ENCODE measurements around the gene PKP2.

The PKP2 gene

GRCh38 chr12:32820376-32820931, 76.1 kb downstream of the PKP2 start:
- ChIA-PET POLR2A (no interaction called here), CTCF (no interaction called here)
- no peaks in the 10 kb centered on the region for H3K27me3 ChIP-seq (replicated peaks in 2 of 5; ENCODE audit: control insufficient read depth in 4 of 5, insufficient read depth in 5 of 5, low read length in 4 of 5)
- H3K4me3 ChIP-seq (ENCODE audit: control insufficient read depth in 1 of 7, extremely low read depth in 1 of 7, insufficient read depth in 4 of 7, low read depth in 2 of 7, low read length in 6 of 7) = no peak overlapping the region
- no peaks in the 10 kb centered on the region for H3K9me3 ChIP-seq (ENCODE audit: control extremely low read depth in 1 of 5, control insufficient read depth in 4 of 5, insufficient read depth in 2 of 5, low read depth in 1 of 5, low read length in 4 of 5)
- DNase-seq = no peak
- H3K27ac ChIP-seq (ENCODE audit: insufficient read depth in 1 of 2, low read depth in 1 of 2, low read length in 2 of 2, poor library complexity in 1 of 2, severe bottlenecking in 2 of 2) = no peak overlapping the region
- H3K36me3 ChIP-seq (ENCODE audit: control insufficient read depth in 4 of 4, insufficient read depth in 4 of 4, low read length in 3 of 4) = peaks cover 0 to 13% (median 4%) of the 10 kb centered on the region in 4 experiments
- H3K4me1 ChIP-seq (ENCODE audit: control extremely low read depth in 1 of 4, control insufficient read depth in 4 of 4, insufficient read depth in 4 of 4, low read length in 3 of 4) = no peaks in the 10 kb centered on the region
- 100% methylated on average over 1 of the region's 2 CpGs for WGBS (ENCODE audit: insufficient coverage)

- Histone ChIP-seq H3K4me1 (ENCODE audit: control extremely low read depth in 1 of 4, control insufficient read depth in 4 of 4, insufficient read depth in 4 of 4, low read length in 3 of 4) (no peaks in the 10 kb centered on the region), H3K9me3 (ENCODE audit: control extremely low read depth in 1 of 5, control insufficient read depth in 4 of 5, insufficient read depth in 2 of 5, low read depth in 1 of 5, low read length in 4 of 5) (no peaks in the 10 kb centered on the region), H3K27me3 (replicated peaks in 2 of 5; ENCODE audit: control insufficient read depth in 4 of 5, insufficient read depth in 5 of 5, low read length in 4 of 5) (no peaks in the 10 kb centered on the region), H3K36me3 (ENCODE audit: control insufficient read depth in 4 of 4, insufficient read depth in 4 of 4, low read length in 3 of 4) (peaks cover 0 to 13% (median 4%) of the 10 kb centered on the region in 4 experiments), H3K27ac (ENCODE audit: insufficient read depth in 1 of 2, low read depth in 1 of 2, low read length in 2 of 2, poor library complexity in 1 of 2, severe bottlenecking in 2 of 2) (no peak overlapping the region), H3K4me3 (ENCODE audit: control insufficient read depth in 1 of 7, extremely low read depth in 1 of 7, insufficient read depth in 4 of 7, low read depth in 2 of 7, low read length in 6 of 7) (no peak overlapping the region)
- ChIA-PET POLR2A (no interaction called here), CTCF (no interaction called here)
- DNase-seq = no peak
These were observed 77.2 kb downstream of the PKP2 start for GRCh38 chr12:32819424-32819823.

GRCh38 chr12:32811686-32812392, 84.7 kb downstream of the PKP2 start:
- ChIA-PET CTCF (no interaction called here), POLR2A (no interaction called here)
- Histone ChIP-seq H3K4me3 (ENCODE audit: control insufficient read depth in 1 of 7, extremely low read depth in 1 of 7, insufficient read depth in 4 of 7, low read depth in 2 of 7, low read length in 6 of 7) (no peak overlapping the region), H3K9me3 (ENCODE audit: control extremely low read depth in 1 of 5, control insufficient read depth in 4 of 5, insufficient read depth in 2 of 5, low read depth in 1 of 5, low read length in 4 of 5) (peaks cover 0 to 4% (median 2%) of the 10 kb centered on the region in 5 experiments), H3K4me1 (ENCODE audit: control extremely low read depth in 1 of 4, control insufficient read depth in 4 of 4, insufficient read depth in 4 of 4, low read length in 3 of 4) (no peaks in the 10 kb centered on the region), H3K27me3 (replicated peaks in 2 of 5; ENCODE audit: control insufficient read depth in 4 of 5, insufficient read depth in 5 of 5, low read length in 4 of 5) (no peaks in the 10 kb centered on the region), H3K36me3 (ENCODE audit: control insufficient read depth in 4 of 4, insufficient read depth in 4 of 4, low read length in 3 of 4) (no peaks in the 10 kb centered on the region), H3K27ac (ENCODE audit: insufficient read depth in 1 of 2, low read depth in 1 of 2, low read length in 2 of 2, poor library complexity in 1 of 2, severe bottlenecking in 2 of 2) (no peak overlapping the region)
- 98% methylated on average over 6 of the region's 7 CpGs for WGBS (ENCODE audit: insufficient coverage)
- DNase-seq = no peak

- WGBS (ENCODE audit: insufficient coverage) = 100% methylated on average over 1 of the region's 1 CpG
- no peak for DNase-seq
- Histone ChIP-seq H3K36me3 (ENCODE audit: control insufficient read depth in 4 of 4, insufficient read depth in 4 of 4, low read length in 3 of 4) (no peaks in the 10 kb centered on the region), H3K27ac (ENCODE audit: insufficient read depth in 1 of 2, low read depth in 1 of 2, low read length in 2 of 2, poor library complexity in 1 of 2, severe bottlenecking in 2 of 2) (no peak overlapping the region), H3K27me3 (replicated peaks in 2 of 5; ENCODE audit: control insufficient read depth in 4 of 5, insufficient read depth in 5 of 5, low read length in 4 of 5) (no peaks in the 10 kb centered on the region), H3K4me3 (ENCODE audit: control insufficient read depth in 1 of 7, extremely low read depth in 1 of 7, insufficient read depth in 4 of 7, low read depth in 2 of 7, low read length in 6 of 7) (no peak overlapping the region), H3K9me3 (ENCODE audit: control extremely low read depth in 1 of 5, control insufficient read depth in 4 of 5, insufficient read depth in 2 of 5, low read depth in 1 of 5, low read length in 4 of 5) (peaks cover 0 to 6% (median 2%) of the 10 kb centered on the region in 5 experiments), H3K4me1 (ENCODE audit: control extremely low read depth in 1 of 4, control insufficient read depth in 4 of 4, insufficient read depth in 4 of 4, low read length in 3 of 4) (no peaks in the 10 kb centered on the region)
- CTCF ChIA-PET = no interaction called here
- POLR2A ChIA-PET = no interaction called here
These were observed 86.7 kb downstream of the PKP2 start for GRCh38 chr12:32809846-32810245.

GRCh38 chr12:32809196-32809595, 87.4 kb downstream of the PKP2 start:
- no peaks in the 10 kb centered on the region for H3K4me1 ChIP-seq (ENCODE audit: control extremely low read depth in 1 of 4, control insufficient read depth in 4 of 4, insufficient read depth in 4 of 4, low read length in 3 of 4)
- ChIA-PET CTCF (no interaction called here), POLR2A (no interaction called here)
- H3K9me3 ChIP-seq (ENCODE audit: control extremely low read depth in 1 of 5, control insufficient read depth in 4 of 5, insufficient read depth in 2 of 5, low read depth in 1 of 5, low read length in 4 of 5) = peaks cover 0 to 6% (median 2%) of the 10 kb centered on the region in 5 experiments
- DNase-seq = no peak
- H3K27me3 ChIP-seq (replicated peaks in 2 of 5; ENCODE audit: control insufficient read depth in 4 of 5, insufficient read depth in 5 of 5, low read length in 4 of 5) = no peaks in the 10 kb centered on the region
- H3K36me3 ChIP-seq (ENCODE audit: control insufficient read depth in 4 of 4, insufficient read depth in 4 of 4, low read length in 3 of 4) = no peaks in the 10 kb centered on the region
- H3K4me3 ChIP-seq (ENCODE audit: control insufficient read depth in 1 of 7, extremely low read depth in 1 of 7, insufficient read depth in 4 of 7, low read depth in 2 of 7, low read length in 6 of 7) = no peak overlapping the region
- H3K27ac ChIP-seq (ENCODE audit: insufficient read depth in 1 of 2, low read depth in 1 of 2, low read length in 2 of 2, poor library complexity in 1 of 2, severe bottlenecking in 2 of 2) = no peak overlapping the region
- 0% methylated on average over 1 of the region's 1 CpG for WGBS (ENCODE audit: insufficient coverage)

GRCh38 chr12:32804301-32804700, 92.3 kb downstream of the PKP2 start:
- no peaks in the 10 kb centered on the region for H3K36me3 ChIP-seq (ENCODE audit: control insufficient read depth in 4 of 4, insufficient read depth in 4 of 4, low read length in 3 of 4)
- no peak for DNase-seq
- H3K4me3 ChIP-seq (ENCODE audit: control insufficient read depth in 1 of 7, extremely low read depth in 1 of 7, insufficient read depth in 4 of 7, low read depth in 2 of 7, low read length in 6 of 7) = no peak overlapping the region
- 95% methylated on average over 3 of the region's 3 CpGs for WGBS (ENCODE audit: insufficient coverage)
- no peak overlapping the region for H3K27ac ChIP-seq (ENCODE audit: insufficient read depth in 1 of 2, low read depth in 1 of 2, low read length in 2 of 2, poor library complexity in 1 of 2, severe bottlenecking in 2 of 2)
- ChIA-PET POLR2A (no interaction called here), CTCF (no interaction called here)
- H3K27me3 ChIP-seq (replicated peaks in 2 of 5; ENCODE audit: control insufficient read depth in 4 of 5, insufficient read depth in 5 of 5, low read length in 4 of 5) = no peaks in the 10 kb centered on the region
- peaks cover 0 to 6% (median 2%) of the 10 kb centered on the region in 5 experiments for H3K9me3 ChIP-seq (ENCODE audit: control extremely low read depth in 1 of 5, control insufficient read depth in 4 of 5, insufficient read depth in 2 of 5, low read depth in 1 of 5, low read length in 4 of 5)
- H3K4me1 ChIP-seq (ENCODE audit: control extremely low read depth in 1 of 4, control insufficient read depth in 4 of 4, insufficient read depth in 4 of 4, low read length in 3 of 4) = no peaks in the 10 kb centered on the region

- no peaks in the 10 kb centered on the region for H3K36me3 ChIP-seq (ENCODE audit: control insufficient read depth in 4 of 4, insufficient read depth in 4 of 4, low read length in 3 of 4)
- ChIA-PET POLR2A (no interaction called here), CTCF (no interaction called here)
- H3K27me3 ChIP-seq (replicated peaks in 2 of 5; ENCODE audit: control insufficient read depth in 4 of 5, insufficient read depth in 5 of 5, low read length in 4 of 5) = no peaks in the 10 kb centered on the region
- H3K27ac ChIP-seq (ENCODE audit: insufficient read depth in 1 of 2, low read depth in 1 of 2, low read length in 2 of 2, poor library complexity in 1 of 2, severe bottlenecking in 2 of 2) = no peak overlapping the region
- H3K9me3 ChIP-seq (ENCODE audit: control extremely low read depth in 1 of 5, control insufficient read depth in 4 of 5, insufficient read depth in 2 of 5, low read depth in 1 of 5, low read length in 4 of 5) = peaks cover 0 to 2% (median 0%) of the 10 kb centered on the region in 5 experiments
- no peaks in the 10 kb centered on the region for H3K4me1 ChIP-seq (ENCODE audit: control extremely low read depth in 1 of 4, control insufficient read depth in 4 of 4, insufficient read depth in 4 of 4, low read length in 3 of 4)
- DNase-seq = no peak
- WGBS (ENCODE audit: insufficient coverage) = 100% methylated on average over 1 of the region's 5 CpGs
- no peak overlapping the region for H3K4me3 ChIP-seq (ENCODE audit: control insufficient read depth in 1 of 7, extremely low read depth in 1 of 7, insufficient read depth in 4 of 7, low read depth in 2 of 7, low read length in 6 of 7)
These were observed 95.2 kb downstream of the PKP2 start for GRCh38 chr12:32801269-32801980.
